NCI-H82 (cell line): ENCODE results near the gene HOOK2.

ENCODE experiments used
- DNase-seq: peaks from one replicate; lab custom pipeline; 2025; lab: John Stamatoyannopoulos, UW

HOOK2 gene

GRCh38 chr19:12782424-12783290 lies 7.3 kb upstream of the HOOK2 start:
- DNase-seq: peak; percentile 96

- DNase-seq: no peak
Measured at GRCh38 chr19:12782174-12782423, 6.7 kb upstream of the HOOK2 start.

- peak; percentile 63 for DNase-seq
Measured at GRCh38 chr19:12779162-12779993, 4.0 kb upstream of the HOOK2 start.

DNA sequence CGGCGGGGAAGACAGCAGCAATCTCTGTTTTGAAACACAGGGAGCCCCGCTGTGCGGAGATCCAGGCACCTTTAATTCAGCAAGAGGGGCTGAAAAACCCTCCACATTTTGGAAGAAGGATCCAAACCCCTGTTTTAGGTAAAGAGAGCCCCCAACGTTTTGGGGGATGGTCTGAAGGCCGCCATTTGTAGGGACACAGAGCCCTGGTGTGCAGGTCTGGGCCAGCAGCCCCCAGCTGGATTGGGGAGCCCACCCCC lies 3.5 kb upstream of the HOOK2 start:
- no peak for DNase-seq

DNA sequence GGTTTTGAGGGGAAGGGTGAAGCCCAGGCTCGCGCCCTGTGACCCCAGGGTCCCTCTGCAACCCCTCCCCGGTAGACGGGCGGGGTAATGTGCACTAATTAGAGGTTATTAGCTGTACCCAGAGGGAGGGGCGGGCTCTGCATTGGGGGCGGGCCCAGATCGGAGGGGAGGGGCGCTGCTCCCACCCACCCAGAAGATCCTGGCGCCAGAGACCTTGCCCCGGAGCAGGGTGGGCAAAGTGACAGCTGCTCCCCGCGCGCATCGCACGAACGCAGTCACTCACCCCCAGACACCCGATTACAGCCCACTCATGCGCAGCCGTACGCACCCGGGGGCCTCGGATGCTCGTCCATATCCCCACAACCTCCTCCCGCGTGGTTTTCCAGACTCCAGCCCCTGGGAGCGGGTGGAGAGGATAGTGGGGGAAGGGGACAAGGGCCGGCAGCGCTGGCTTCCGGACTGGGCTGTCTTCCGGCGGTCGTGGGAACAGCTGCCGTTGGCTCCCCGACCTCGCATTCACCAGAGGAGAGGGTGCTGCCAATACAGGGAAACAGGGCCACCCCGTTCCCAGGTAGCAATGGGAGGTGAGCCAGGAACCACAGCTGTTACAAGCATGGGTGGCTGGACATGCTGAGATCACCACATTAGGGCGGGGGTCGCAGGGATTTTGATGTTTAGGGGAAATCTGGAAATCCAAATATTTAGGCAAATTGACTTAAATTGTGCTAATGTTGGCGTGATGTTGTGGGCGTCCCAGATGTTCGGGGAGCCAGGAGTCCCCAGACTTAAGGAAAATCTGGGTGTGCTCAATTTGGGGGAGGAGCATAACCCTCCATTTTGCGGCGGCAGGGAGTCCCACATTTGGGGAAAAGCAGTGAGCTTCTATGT lies 2.9 kb upstream of the HOOK2 start:
- DNase-seq: peak; percentile 97

GRCh38 chr19:12777217-12778016 lies 2.1 kb upstream of the HOOK2 start:
- peak; percentile 95 for DNase-seq

- DNase-seq: peak; percentile 75
Measured at GRCh38 chr19:12773571-12773970, 1.8 kb downstream of the HOOK2 start.

DNA sequence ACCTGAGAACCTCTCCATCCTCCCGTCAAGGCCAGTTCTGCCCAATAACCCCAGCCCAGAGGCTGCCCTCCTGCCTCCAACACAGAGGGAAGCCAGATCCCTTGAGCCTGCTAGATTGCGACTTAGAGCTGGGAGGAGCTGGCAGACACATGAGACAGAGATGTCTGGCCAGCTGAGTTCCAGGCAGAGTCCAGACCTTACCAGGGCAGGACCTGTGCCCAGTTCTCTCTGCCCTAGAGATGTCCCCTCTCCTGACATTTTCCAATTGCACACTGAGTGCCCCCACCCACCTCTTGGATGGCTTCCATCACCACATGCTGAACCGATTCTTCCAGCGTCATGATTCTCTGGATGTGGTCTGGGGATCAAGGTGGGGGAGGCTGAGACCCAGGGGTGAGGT lies 3.0 kb downstream of the HOOK2 start:
- DNase-seq: no peak

GRCh38 chr19:12770922-12771321 lies 4.4 kb downstream of the HOOK2 start:
- DNase-seq: no peak

GRCh38 chr19:12769689-12770088 lies 5.7 kb downstream of the HOOK2 start:
- DNase-seq: peak; percentile 98

DNA sequence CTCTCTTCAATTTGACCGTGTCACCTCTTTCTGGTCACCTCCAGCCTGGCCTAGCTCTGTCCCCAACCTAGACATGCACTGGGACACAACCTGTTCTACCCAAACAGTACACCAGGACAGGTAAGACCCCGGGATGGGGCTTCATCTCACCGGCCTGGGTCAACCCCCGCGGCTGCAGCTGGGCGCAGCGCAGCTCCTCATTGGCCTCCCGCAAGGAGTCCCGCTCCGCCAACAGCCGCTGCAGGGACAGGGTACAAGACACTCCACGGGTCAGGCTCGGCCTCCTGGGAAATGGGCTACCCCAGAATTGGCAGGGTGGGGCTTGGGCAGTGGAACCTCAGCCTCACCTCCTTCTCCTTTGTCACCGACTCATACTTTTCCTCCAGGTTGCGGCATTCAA lies 7.7 kb downstream of the HOOK2 start:
- no peak for DNase-seq

DNA sequence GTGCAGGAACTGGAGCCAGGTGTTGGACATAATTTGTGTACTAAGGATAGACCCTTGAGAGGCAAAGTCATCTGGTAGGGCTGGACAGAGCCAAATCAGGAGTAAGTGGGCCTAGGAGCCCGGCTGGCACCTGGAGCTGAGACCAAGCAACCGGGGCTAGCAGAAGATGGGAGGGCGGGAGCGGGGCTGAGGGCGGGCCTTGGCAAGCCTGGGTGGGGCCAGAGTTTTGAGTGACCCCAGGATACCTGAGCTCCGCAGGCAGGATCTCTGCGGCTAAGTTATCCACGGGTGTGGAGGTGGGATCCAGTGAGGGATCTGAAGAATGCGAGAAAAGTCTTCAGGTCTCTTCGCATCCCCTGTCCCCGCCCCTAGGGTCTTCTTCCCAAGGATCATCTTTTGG lies 8.2 kb downstream of the HOOK2 start:
- no peak for DNase-seq

GRCh38 chr19:12766051-12766521 lies 9.3 kb downstream of the HOOK2 start:
- no peak for DNase-seq

GRCh38 chr19:12764698-12765097 lies 10.7 kb downstream of the HOOK2 start:
- DNase-seq: no peak

DNA sequence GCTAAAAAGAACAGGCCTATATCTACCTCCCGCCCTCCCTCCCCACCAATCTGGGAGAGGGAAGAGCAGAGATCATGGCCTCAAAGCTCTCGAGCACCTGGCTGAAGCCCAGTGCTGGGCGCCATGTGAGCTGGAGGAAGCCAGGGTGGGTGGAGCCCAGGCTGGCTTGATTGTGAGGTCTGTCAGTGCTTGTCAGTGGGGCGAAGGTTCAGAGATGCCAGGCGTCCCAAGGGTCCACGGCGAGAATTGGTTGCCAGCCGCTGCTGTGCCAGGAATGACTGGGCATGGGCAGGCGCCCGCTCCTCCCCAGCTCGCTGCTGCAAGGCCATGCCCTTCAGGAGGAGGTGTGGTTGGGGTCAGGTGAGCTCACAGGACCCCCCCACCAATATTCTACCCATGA lies 12.3 kb downstream of the HOOK2 start:
- DNase-seq: no peak

DNA sequence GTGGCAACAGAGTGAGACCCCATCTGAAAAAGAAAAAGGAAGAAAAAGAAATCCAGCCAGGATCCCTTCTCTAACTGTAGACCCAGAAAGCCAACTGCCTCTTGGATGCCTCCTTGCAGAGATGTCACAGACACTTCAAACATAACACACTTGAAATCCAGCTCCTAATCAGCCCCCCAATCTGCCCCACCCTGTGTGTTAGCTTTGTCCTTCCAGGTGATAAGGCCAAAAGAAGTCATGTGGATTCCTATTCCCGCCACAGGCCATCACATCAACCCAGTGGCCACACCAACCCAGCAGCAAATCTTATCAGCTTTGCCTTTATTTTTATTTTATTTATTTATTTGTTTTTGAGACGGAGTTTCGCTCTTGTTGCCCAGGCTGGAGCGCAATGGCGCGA lies 15.7 kb downstream of the HOOK2 start:
- no peak for DNase-seq

DNA sequence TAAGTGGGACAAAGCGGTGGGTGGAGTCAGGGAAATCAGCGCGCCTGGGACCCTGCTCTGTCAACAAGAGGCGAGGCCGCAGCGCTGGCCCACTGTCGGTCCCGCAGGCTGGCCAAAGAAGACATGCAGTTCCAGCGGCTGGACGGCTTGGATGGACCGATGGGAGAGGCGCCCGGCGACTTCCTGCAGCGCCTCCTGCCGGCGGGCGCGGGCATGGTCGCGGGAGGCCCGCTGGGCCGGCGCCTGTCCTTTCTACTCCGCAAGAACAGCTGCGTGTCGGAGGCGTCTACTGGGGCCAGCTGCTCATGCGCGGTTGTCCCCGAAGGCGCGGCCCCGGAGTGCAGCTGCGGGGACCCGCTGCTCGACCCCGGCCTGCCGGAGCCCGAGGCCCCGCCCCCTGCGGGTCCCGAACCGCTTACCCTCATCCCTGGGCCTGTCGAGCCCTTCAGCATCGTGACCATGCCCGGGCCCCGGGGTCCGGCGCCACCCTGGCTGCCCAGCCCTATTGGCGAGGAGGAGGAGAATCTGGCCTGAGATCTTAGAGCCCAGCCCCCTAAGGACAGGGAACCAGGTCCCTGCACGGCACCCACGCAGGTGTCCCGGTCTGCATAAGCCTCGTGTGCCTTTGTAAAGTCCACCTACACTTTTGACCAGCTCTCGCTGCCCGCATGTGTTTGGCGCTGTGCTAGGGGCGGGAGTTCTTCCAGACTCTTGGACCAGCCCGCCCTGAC lies 17.6 kb downstream of the HOOK2 start:
- DNase-seq: peak; percentile 95

- no peak for DNase-seq
Measured at GRCh38 chr19:12756150-12756883, 19.0 kb downstream of the HOOK2 start.

DNA sequence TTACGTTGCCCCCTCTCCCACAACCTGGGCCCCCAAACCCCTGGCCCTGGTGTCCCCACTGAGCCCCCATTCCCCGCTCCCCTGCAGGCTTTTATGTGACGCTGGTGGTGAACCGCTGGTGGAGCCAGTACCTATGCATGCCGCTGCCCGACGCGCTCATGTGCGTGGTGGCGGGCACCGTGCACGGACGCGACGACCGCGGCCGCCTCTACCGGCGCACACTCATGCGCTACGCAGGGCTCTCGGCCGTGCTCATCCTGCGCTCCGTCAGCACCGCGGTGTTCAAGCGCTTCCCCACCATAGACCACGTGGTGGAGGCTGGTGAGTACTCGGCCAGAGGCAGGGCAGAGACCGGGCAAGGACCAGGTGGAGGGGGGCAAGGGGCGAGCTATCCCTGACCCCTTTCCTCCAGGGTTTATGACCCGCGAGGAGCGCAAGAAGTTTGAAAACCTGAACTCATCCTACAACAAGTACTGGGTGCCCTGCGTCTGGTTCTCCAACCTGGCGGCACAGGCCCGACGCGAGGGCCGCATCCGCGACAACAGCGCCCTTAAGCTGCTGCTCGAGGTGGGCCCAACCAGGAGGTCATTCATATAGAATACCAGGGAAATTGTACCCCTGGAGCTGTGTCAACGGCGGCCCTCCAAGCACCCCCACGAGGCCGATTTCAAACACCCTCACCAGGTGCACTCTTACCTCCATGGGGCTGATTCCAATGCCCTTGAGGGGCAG lies 20.7 kb downstream of the HOOK2 start:
- no peak for DNase-seq
